Omental fat pad (tissue), 4 donors: ENCODE results near the gene CRBN. TPM values are rescaled to one million over a fixed set of nuclear protein-coding genes. Genes with fewer than 3 reads are reported as not detected.

Experiments used
- ATAC-seq: fragments of 150-250 bp; one replicate; pipeline ENCODE4 v1.9.1; 2016; ENCODE audit warnings: mild to moderate bottlenecking, moderate library complexity; ENCODE audit not compliant: low FRiP score
- DNase-seq: peaks from one replicate; pipeline ENCODE4 v3.0.0-alpha.2; 2019; ENCODE audit warnings: low spot score
- total RNA-seq, 4 donors: library from RNA; depleted of rRNA; stranded (reverse); fragments of >200 nt; gene quantifications; one replicate each; pipeline ENCODE4 v1.1.0, GENCODE V29; 2016
- TF ChIP-seq, protein P1 (sequence below), 3 donors: fragments of 450-650 bp; IDR thresholded peaks; one replicate each; pipeline ENCODE4 v1.5.1; 2016 to 2017; ENCODE audit warnings: antibody characterized with exemption in 3 of 3, mild to moderate bottlenecking in 3 of 3, moderate library complexity in 2 of 3

CRBN gene
- total RNA-seq, 4 donors from 2014 or later: 63.2 to 137 (median 69.2) TPM

DNA sequence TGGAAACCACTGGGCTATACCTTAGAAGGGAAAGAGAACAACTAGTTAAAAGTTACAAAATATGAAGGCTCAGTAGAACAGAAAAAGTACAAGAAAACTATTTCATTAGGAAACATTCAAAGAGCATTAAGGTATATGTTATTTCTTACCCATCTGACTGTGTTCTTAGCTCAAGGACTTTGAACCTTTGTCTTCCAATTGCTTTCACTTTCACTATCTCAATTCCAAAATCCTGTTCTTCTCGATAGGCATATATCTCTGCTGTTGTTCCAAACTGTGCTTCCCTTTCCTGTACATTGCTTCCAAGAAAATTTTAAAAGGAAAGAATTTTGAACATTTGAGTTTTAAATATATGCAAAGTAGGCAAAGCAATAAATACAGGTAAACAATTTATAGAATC, 6.9 kb downstream of the CRBN start:
- DNase-seq (no peak), ATAC-seq (no peak)
- TF ChIP-seq, protein P1, sequence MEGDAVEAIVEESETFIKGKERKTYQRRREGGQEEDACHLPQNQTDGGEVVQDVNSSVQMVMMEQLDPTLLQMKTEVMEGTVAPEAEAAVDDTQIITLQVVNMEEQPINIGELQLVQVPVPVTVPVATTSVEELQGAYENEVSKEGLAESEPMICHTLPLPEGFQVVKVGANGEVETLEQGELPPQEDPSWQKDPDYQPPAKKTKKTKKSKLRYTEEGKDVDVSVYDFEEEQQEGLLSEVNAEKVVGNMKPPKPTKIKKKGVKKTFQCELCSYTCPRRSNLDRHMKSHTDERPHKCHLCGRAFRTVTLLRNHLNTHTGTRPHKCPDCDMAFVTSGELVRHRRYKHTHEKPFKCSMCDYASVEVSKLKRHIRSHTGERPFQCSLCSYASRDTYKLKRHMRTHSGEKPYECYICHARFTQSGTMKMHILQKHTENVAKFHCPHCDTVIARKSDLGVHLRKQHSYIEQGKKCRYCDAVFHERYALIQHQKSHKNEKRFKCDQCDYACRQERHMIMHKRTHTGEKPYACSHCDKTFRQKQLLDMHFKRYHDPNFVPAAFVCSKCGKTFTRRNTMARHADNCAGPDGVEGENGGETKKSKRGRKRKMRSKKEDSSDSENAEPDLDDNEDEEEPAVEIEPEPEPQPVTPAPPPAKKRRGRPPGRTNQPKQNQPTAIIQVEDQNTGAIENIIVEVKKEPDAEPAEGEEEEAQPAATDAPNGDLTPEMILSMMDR (IDR thresholded peaks at IDR 0.05): no peak

DNA sequence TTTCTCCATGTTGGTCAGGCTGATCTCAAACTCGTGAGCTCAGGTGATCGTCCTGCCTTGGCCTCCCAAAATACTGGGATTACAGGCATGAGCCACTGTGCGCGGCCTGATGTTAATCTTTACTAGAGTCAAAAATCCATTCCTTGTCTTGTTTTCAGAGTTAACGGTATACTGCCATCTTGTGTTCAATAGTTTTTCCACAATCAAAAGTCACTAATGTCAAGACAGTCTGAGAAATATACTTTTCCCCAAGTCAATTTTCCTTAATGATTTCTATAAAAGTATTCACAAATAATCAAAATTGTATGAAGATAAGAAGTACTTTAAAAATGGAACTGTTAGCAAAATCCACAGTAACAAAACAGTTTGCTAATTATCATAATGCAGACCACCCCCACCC, 8.5 kb downstream of the CRBN start:
- ATAC-seq (no peak), DNase-seq (no peak)
- TF ChIP-seq, protein P1 (IDR thresholded peaks at IDR 0.05): no peak

DNA sequence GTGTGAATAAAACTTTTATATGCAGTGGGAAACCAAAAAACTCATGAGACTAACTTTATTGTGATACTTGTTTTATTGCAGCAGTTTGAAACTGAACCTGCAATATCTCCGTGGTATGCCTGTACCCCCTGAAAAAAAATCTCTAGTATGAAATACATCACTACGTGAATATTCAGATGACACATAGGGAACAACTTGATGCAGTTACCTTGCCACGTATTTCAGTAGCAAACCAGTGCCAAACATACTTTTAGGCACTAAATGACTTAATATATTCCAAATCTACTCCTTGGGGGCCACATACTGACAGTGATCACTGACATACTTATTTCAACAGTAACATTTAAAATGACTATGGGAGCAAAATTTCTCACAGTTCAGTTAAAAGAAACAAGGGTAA, 13.8 kb downstream of the CRBN start:
- DNase-seq: no peak
- TF ChIP-seq, protein P1 (IDR thresholded peaks at IDR 0.05): no peak
- ATAC-seq: no peak

DNA sequence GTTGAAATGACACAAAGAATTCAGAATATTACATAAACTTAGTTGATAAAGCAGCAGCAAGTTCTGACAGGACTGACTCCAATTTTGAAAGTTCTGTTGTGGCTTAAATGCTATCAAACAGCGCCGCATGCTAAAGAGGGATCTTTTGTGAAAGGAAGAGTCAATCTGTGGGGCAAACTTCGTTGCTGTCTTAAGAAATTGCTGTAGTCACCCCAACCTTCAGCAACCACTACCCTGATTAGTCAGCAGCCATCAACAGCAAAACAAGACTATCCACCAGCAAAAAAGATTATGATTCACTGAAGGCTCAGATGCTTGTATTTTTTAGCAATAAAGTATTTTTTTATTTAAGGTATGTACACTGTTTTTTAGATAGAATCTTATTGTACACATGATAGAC, 14.2 kb downstream of the CRBN start:
- DNase-seq: no peak
- TF ChIP-seq, protein P1 (IDR thresholded peaks at IDR 0.05): no peak
- ATAC-seq: no peak

DNA sequence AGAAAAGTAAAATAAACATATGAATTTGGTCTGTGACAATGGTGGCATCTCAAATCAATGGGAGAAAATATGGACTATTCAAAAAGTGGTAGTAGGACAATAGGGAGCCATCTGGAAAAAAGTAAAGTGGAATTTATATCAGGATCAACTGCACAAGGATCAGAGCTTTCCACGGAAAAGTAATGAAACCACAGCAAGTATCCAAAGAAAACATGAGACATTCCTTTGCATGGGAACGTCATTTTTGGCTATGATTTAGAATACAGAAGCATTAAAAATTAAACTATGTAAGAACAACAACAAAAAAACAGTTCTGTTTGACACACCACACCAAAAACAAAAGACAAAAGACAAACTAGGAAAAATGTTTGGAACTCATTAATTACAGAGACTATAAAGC, 18.7 kb downstream of the CRBN start:
- ATAC-seq: no peak
- DNase-seq: no peak
- TF ChIP-seq, protein P1 (IDR thresholded peaks at IDR 0.05): no peak

DNA sequence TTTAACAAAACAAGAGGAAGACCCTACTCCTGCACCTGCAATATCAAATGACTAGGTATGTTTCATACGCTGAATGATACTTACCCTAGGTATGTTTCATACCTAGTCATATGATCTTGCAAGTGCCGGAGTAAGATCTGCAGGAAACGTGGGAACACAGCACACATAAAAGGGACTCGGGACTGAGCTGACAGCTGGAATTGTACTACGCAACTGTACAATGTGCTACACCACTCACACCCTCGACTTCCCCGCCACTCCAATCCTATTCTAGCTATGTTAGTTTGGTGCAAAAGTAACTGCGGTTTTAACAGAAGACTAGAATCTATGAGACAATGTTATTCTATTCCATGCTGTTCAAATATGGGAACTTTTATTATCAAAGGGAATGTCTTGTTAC, 22.0 kb downstream of the CRBN start:
- no peak for ATAC-seq

DNA sequence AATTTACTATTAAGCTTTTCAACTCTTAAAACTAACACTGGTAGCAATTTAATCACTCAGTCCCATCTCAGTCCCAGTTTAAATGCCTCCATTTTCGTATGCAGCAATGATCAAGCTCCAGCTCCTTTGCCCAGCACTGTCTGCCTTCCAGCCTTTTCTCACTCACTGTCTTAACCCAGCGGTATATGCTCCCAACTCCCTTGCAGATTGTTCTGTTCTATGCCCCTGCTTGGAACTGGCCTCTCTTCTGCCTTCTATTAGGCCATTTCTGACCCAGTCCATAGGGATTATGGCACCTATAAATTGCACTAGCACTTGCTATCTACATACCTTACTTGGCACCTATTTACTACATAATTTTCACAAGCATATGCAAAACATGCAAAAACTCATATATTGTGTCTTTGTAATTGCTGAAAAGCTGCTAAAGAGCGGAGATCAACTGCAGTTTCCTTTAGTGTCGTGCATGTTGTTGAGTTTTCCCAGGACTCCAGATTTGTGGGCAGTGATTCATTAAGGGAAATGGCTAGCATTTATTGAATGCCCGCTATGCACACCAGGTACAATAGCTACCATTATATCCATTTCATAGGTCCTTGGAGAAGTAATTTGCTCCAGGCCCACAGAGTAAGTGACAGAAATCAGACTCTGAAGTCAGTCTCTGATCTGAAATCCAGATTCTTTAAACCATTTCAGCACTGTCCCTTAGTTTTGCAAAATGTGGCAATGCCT, 24.4 kb downstream of the CRBN start:
- TF ChIP-seq, protein P1 (IDR thresholded peaks at IDR 0.05): no peak
- DNase-seq (no peak), ATAC-seq (no peak)

More for the DNA sequence above, 22.0 kb downstream of the CRBN start:
- TF ChIP-seq, protein P1 (IDR thresholded peaks at IDR 0.05): no peak
- no peak for DNase-seq
